GM18868 (cell line): ENCODE measurements around the gene ITIH5.

Experiments used
- ATAC-seq: cut with Tn5 transposase; IDR thresholded peaks from one replicate; pipeline ENCODE4 v1.9.1; 2021; ENCODE audit warnings: mild to moderate bottlenecking, moderate library complexity; ENCODE audit not compliant: unreplicated experiment

The ITIH5 gene

DNA sequence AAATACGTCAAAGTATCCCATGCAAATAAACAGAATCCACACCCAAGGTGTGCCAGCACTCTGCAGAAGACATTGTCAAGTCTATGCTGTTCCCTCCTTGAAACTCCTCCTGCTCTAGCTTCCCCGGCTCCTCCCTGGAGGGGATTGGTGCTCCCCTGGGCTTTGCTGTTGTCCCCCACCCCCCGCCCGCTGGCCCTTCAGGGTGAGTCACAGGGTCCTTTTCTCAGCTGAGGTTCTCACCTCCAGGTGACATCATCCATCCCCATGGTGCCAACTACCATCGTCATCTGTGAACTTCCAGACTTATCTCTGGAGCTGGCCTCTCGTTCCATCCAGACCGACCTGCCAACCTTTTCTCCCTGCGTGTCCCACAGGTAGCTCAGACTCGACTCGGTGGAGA is 77.0 kb downstream of the ITIH5 start:
- ATAC-seq = no peak

DNA sequence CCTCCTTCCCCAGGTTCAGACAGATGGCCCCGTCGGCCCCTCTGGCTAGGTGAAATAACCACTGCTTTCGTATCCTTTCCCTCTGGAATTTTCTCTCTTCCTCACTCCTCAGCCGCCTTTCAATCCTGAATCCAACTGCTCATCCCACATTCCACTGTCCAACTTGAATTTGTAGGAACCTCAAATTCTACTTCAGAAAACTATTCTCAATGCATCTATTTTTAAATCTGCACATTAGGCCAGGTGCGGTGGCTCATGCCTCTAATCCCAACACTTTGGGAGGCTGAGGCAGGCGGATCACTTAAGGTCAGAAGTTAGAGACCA is 78.9 kb downstream of the ITIH5 start:
- no peak for ATAC-seq

DNA sequence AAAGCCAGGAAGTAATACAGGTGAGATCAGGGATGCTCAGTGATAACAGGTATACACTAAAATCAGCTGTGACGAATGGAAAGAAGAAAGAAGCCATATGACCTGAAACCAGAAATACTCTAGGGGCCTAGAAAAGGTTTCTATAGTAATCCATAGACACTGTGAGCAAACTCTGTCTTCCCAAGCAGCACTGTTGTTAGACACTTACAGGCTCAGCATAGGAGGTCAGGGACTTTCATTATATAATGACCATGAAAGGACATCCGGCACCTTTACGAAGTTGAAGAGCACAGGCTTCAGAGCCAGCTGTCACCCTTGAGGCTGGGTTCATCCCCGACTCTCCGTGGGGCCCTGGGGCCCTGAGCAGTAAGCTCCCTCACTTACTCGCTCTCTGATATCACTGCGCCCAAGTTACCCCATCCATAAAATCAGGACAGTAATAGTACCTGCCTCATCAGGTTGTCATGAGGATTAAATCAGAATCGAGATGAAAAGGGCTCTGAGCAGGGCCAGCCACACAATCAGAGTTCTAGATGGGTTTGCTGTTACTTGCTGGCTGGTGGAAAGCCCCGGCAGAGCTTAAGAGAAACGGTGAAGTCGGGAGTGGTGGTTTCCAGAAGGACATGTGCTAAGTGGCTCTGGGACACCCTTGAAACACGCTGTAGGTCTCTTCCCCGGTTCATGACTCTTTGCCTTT is 79.5 kb downstream of the ITIH5 start:
- peak; percentile 65 for ATAC-seq

DNA sequence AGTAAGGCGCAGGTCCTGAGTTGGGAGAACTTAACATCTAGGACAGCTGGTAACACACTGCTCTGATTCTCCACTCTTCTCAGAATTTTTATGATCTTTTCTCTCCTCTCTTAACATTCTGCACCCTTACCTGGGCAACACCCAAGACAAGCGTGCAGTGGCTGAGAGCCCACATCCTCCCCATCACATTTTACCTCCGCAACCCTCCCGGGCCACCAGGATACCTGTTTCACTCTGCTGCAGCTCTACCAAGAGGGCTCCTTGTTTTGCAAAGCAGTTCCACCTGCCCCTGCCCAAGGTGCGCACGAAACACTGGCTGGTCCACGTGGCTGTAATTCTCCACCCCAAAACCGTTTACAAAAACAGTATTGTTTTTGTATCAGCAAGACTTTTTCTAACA is 81.5 kb downstream of the ITIH5 start:
- ATAC-seq = no peak

DNA sequence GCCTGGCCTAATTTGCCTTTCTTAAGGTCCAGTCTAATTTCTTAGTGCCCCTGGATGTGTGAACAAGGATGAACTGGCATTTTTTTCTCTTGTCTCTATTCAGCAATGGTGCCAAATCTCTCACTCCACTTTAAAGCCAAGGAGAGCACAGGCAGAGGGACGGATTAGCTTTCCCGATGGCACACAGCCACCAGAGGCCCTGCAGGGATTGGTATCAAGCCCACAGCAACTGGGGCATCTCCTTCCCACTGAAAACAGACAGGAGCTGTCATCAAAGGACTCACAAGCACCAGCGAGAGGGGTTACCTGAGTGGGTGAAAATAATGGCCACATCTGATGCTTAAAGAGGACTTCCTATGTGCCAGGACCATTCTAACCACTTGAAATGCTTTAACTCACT is 83.1 kb downstream of the ITIH5 start:
- ATAC-seq = no peak

DNA sequence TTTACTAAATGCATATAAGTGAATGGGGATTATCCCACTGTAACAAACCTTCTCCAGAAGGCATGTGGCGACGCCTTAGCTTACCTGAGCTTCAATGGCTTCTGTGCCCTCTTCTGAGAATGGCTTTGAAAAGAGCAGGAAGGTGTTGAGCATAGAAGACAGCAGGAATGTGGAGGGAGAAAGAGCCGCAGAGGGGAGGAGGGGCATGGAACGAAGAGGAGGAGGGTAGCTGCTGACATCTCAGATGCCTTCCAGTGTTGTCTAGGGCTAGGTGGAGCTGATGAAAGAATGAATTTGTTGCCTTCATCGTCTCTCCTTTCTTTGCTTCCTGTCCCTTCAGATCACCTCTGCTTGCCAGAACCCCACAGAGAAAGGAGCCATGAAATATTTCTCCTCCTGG is 86.2 kb downstream of the ITIH5 start:
- no peak for ATAC-seq

DNA sequence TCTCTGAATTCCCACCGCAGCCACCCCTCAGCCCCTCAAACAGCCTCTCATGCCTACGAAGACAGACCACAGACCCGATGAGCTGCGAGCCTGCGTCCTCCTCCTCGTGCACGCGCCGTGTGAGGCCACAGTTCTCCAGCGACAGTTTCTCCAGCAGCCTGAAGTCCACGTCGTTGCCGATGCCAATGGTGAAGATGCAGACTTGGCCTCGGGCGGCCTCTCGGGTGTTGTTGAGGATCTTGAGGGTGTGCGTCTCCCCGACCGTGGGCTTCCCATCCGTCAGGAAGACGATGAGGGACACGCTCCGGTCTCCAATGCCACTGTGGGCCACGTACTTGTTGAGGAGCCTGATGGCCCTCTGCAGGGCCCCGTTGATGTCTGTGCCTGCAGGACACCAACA is 87.1 kb downstream of the ITIH5 start:
- no peak for ATAC-seq

DNA sequence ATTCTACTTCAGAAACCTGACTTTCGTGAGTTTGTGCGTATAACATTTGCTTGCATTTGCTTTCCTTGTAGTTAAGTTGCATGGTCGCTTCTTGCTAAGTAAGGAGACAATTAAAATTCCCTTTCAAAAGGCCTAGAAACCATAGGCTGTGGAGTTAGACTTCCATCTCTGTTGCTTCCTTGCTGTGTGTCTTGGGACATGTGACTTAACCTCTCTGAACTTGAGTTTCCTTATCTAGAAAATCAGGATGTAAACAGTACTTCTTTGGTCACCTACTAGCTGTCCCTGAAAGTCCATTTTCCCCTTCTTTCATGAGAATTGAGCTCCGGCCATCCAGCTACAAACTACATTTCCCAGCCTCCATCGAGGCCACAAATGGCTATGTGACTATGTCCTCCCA is 89.2 kb downstream of the ITIH5 start:
- no peak for ATAC-seq

DNA sequence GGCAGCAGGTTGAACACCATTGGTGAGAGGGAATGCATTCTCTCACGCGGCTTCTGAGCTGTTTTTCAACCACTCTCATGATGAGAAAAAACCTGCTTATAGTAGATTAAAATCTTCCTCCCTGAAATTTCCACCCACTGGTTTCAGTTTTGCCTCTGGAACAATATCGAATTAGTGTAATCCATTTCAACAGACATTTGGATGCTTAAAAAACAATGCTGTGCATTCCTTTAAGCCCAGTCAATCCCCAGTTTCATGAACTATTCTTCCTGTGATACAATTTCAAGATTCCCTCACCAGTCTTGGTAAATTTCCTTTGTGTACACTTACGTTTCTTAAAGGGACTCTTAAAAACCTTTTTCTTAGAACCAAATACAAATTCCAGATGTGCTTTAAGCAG is 89.6 kb downstream of the ITIH5 start:
- no peak for ATAC-seq

DNA sequence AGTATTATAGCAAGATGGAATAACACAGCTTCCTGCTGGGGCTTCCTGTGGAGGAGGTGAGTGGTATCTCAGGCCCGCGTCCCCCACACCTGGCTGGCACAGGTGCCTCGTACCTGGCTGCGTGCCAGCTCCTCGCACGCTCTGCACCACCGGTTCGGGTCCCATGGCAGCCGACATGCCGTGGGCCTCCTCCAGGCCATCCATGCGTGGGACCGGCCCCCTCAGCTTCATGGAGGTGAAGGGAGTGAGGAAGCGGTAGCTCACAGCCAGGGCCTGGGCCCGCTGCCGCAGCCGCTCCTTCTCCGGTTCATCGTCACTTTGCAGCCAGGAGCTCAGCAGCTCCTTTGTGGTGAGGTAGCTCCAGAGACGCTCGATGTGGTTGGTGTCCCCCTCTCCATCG is 90.4 kb downstream of the ITIH5 start:
- ATAC-seq = no peak

DNA sequence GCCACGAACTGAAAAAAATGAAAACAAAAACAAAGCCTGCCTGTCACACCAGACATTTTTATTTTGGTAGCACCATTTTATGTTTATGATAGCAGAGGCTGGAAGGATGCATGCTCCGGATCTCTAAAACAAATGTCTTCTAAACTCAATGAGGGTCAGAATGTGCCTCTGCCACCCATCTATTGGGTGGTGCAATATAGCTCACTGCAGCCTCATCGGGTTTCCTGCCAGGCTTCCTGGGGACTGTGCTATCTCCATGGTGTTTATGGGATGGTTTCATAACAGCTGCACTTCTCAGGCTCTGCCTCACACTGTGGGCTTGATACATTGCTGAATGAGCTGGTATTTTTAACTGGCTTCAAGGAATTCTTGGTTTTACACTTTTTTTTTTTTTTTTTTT is 94.4 kb downstream of the ITIH5 start:
- no peak for ATAC-seq

DNA sequence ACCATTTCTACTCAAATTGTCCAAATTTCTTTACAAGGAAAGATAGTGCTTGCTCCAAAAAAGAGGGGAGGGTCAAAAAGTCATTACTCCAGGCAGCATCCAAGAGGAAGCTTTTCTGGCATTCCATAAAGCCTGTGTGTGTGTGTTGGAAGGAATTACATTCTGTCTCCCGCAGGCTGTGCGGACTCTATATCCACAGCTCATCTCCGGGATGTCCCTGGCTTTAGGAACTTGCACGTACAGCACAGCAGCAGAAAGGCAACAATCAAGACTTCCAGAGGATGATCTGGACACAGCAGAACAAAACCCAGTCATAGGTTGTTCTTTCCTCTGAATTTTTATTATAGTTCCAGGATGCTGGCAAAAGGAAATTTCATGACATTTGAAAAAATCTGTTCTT is 94.8 kb downstream of the ITIH5 start:
- ATAC-seq = no peak

DNA sequence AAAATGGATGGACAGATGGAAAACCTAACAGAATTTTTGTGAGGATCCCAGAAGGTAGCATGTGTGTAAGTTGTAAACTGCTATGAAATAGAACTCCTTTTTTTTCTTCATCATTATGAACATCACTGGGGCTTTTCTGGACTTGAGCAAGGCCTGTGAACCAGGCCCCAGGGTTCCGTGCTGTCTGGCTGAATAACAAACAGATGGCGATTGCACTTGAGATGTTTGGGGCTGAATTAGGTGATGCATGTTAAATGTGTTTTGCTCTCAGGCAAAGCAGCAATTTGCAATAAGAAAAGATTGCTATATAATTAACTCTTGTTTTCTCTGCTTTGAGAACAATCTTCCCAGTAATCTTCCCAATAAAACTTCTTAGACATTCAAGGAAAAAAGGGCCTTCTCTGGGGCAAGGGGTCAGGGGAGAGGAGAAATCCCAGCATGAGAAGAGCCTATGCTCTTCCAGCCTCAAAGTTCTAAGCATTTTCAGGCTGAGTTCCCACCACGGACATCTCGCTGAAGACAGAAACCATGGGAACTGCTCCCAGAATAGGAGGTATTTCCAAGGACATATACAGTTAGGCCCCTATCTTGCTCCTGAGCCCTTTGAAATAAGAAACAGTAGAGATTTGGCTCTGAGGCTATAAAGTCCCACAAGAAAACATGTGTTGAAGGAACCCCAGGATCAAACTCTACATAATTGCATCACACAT is 98.7 kb downstream of the ITIH5 start:
- ATAC-seq = no peak

DNA sequence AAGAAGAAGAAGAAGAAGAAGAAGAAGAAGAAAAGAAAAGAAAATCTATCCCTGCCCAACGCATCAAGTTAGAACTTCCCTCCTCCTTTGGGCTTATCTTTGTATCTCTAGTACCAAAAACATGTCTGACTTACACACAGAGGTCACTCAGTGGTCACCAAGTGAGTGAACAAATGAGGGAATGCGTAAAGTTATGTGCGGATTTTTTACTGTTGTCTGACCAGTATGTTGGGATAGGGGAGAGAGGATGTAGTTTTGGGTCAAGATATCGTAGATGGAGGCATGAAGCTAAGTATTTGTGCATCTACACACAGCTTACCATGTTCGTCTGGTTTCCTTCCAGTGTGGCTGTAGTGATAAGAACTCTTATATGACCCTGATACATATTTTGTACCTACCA is 99.9 kb downstream of the ITIH5 start:
- ATAC-seq = no peak

DNA sequence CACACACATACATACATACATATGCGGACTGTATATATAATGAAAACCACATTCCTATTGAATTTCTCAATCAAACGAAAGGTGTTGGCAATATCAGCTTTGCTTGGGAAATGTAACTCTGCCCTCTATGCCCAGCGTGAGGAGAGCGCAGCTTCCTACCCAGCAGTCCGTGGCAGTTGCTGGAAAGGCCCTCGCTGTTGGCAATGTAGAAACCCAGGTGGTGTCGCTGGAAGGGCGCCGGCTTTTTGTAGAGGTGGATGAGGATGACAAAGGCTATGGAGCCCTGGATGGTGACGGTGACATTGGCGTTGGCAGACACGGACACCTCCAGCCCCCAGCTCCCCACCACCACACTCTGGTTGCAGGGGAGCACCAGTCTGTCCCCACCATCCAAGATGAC is 100.9 kb downstream of the ITIH5 start:
- no peak for ATAC-seq

DNA sequence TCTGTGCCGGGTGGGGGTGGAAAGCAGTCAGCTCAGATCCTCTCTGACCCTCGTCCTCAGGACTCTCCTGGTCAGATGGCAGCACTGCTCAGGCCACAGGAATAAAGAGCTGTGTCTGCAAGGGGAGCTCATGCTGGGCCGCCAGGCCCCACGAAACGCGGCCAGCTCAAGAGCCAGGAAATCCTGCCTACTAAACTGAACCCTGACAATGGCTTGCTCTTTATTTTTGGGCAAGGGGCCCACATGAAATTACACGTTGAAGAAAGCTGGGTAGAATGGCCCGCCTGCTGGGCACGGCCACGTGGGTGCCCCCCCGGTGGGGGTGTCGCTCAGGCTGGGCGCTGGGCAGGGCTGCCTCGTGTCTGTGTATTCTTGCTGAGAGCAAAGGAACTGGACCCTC is 103.0 kb downstream of the ITIH5 start:
- no peak for ATAC-seq

DNA sequence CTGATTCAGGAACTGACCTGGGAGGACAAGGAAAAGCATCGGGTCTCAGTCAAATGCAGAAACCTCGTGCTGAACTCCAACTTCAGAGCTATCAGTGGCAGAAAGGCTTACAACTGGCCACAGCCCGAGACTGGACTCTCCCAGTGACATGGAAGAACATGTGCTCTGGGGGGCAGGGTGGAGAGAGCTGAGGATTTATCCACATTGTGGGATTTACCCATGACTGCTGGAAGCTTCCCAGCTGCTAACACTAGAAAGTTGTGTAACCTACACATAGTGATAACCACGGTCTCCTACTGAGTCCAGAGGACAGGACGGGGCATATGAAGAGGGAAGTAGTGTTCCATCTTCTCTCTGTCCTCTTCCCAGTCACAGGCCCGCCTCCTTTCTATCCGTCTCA is 103.4 kb downstream of the ITIH5 start:
- no peak for ATAC-seq

DNA sequence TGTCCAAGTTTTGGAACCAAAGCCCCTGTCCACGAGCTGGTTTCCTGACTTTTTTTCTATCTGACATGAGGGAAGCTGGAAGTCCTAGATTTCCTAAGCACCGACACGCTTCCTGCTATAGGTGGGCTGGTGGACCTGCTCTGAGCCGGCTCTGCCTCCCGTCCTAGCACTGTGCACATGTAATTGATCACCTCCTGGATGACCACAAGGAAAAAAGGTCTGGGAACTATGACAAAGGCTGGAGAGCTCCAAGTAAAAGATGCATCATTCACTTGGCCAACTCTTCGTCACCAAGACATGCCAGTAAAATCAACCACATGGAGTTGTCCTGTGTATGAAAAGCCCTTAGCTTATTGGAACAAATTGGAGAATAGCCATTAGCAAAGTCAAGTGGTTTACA is 104.8 kb downstream of the ITIH5 start:
- no peak for ATAC-seq

DNA sequence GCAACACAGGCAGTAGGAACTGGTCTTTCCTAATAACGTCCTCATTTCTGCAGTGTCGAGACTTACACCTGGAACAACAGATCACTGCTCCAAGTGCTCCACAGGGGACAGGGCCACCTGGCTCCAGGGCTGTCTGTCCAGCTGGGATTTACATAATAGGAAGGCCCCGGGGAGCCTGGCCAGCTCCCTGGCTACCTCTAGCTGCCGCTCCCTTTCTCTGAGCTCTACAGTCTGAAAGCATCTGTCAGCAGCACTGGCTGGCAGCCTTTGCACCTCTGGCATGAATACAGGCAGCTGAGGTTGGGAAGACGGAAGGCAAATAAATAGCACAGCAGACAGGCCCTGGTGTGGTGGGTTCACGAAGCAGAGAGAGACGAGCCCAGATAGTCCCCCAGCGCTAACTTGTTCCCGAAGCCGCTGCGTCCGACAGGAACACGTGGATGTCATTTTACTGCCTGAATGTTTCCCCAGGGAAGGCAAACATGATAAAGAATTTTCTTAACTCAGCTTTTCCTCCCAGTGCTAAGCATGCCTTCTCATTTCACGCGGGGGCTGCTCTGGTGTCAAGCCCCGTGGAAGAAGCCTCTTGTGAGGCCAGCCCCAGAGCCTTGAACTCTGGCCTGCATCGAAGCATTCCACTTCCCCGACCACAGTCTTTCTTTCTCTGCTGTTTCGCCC is 105.4 kb downstream of the ITIH5 start:
- no peak for ATAC-seq

DNA sequence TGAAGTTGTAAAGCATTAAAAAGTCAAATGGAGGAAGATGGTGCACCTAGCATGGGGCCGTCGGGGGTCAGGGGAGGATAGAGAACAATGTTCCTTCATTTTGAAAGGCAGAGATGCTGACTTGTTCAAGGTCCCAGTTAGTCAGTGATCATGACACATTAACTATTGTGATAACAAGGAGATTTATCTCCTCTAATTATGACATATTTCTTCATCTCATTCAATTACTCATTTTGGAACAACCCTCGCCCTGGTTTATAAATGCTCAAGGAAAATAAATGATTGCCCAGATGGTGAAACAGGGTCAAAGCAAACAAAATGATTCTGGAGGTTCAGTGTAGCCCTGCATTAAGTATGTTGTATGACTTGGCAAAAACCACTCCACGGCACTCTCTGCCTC is 106.2 kb downstream of the ITIH5 start:
- no peak for ATAC-seq

DNA sequence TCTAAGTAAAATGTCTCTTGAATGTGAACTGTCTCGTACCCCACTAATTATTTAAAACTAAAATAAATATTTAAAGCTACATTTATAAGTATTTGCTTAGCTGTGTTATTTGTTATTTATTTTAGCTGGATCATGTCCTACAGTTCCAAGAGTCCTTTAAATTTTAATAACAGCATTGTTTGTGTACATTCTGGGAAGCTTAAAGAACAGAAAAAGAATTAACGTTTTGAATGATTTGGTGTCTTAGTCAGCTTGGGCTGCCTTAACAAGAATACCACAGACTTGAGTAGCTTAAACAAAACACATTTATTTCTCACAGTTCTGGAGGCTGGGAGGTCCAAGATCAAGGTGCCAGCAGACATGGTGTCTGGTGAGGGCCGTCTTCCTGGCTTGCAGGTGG is 107.4 kb downstream of the ITIH5 start:
- no peak for ATAC-seq

DNA sequence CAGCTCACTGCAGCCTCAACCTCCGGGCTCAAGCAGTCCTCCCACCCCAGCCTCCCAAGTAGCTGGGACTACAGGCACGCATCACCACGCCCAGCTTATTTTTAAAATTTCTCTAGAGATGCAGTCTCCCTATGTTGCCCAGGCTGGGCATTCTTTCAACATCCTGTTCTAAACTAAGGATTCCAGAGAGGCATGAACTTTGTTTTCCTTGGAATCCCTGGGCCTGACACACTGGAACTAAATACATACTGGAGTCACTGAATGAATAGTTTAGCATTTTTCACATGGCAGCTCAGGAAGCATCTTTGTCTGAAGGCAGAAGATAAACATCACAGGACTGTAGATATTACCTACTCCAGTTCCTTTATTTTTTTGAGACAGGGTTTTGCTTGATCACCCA is 108.7 kb downstream of the ITIH5 start:
- no peak for ATAC-seq

DNA sequence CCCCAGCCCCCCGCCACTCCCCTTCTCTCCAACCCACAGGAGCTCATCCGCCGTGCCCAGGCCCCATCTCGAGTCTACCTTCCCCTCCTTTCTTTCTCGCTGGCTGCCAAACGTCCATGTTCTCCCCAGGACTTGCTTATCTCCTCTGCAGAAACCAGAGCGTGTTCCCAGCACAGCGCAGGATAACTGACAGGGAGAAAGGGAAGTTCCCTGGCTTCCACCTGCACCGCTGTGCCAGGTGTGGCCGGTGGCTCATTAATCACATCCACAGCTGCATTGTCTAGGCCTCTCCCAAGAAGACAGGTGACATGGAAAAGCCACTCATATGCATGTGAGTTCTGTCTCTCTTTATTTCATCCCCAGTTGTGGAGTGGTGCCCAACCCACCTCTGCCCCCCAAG is 113.2 kb downstream of the ITIH5 start:
- ATAC-seq = no peak
